ENCODE data around the gene IFNA6.

Gene IFNA6

DNA sequence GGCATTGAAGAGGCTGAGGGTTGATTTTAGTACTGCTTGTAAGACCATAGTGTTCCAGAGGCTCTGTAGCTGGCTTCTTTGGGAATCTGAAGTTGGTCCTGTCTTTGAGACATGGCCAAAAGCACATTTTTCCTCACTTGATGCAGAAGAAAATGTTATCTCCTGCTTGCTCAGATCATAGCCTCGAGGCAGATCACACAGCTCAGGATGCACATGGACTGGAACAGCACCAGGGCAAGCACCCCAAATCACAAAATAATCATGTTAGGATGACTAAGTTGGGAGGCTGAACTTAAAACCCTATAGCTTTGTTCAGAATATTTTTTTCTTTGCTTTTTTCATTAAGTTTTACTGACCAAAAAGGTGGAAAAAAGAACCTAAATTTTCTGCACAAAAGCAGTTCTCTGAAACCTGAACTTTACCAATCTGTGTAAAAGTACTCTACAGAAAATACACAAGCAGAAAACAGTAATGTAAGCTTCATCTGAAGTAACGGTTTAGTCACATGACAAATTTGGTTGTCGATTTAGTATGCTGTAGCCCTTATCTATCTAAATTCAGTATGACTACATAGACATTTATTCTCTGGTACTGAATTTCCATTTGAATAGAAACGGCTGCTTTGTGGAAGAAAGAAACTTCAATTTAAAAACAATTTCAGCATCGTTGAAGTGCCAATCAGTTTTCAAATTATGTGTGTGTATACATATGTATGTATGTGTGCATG is 18.8 kb downstream of the IFNA6 start:
- no peak for DNase-seq (ENCODE audit: low read depth)

DNA sequence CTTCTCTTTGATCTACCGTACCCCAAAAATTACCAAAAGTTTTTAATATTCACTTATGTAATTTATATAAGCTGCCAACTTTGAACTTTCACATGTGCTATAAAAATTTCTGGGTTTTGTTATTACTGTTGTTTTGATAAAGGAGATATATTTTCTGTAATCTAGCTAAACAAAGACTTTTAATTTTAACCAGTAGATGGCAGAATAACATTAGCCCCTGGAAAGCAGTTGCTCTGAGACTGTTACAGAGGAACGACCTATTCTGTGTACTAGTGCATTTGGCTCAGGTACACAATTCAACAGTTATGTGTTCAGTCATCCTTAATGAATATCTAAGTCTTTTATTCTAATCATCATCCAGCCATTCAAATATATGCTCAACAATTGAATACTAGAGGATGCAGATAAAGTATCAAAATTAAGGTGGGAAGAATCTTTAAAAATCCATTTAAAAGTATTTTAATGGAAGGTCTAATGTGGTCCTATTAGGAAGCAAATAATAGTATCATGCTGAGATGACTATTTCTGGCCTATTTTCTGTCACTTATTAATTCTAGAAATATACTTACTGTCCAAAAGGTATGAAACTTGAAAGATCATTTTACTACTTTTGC is 24.1 kb downstream of the IFNA6 start:
- DNase-seq (ENCODE audit: low read depth), result peak; percentile 17

DNA sequence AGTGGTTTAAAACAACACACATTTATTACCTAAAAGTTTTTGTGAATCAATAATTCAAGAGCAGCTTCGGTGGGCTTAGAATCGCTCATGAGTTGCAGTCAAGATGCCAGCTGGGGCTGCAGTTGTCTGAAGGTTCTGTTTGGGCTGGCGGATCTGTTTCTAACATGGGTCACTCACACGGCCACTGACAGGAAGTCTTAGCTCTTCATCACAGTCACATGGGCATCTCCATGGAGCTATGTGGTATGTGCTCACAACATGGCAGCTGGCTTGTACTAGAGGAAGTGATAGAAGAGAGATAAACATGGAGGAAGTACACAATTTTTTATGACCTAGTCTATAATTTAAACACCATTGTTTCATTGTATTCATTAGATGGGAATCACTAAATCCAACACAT is 26.6 kb downstream of the IFNA6 start:
- DNase-seq (ENCODE audit: low read depth), result no peak

DNA sequence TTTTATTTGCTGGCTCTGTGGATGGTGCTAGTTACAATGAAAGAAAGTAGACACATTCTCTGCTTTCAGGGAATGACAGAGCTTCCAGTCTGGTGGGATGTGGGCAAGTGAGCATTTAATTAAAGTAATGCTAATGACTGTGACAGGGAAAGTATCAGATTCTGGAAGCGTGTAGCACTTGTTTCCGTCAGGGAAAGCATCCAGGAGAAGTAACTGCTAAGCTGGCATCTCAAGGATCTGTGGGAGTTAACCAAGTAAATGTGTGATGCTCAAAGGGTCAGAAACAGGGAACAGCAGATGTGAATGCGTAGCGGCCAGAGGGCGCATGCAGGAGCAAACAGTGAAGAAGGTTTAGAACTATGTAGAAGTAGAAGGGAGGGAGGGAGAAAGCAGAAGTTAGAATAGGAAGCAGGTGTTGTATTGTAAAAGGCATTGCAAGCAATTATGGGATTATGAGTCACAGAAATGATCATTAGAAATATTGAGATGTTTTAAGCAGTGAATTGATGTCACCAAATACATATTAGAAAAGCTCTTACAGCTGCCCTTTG is 27.7 kb downstream of the IFNA6 start:
- no peak for DNase-seq (ENCODE audit: low read depth)

DNA sequence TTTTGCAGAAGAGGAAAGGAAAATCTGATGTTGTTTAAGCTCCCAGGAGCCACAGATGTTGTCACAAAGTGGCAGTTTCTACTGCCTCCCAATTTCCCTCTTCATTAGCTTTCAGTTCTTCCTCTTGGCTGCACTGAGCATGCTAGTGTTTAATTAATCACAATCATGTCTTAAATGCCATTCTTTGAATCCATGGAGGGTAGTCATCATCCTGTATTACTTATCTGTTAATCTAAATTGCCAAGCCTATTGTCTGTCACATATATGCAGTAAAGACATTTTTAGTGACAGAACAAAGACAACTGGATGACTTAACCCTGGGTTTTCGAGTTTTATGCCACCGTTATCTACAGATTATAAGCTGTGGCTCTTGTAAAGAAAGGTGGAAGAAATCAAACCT is 30.2 kb downstream of the IFNA6 start:
- DNase-seq (ENCODE audit: low read depth), result no peak

DNA sequence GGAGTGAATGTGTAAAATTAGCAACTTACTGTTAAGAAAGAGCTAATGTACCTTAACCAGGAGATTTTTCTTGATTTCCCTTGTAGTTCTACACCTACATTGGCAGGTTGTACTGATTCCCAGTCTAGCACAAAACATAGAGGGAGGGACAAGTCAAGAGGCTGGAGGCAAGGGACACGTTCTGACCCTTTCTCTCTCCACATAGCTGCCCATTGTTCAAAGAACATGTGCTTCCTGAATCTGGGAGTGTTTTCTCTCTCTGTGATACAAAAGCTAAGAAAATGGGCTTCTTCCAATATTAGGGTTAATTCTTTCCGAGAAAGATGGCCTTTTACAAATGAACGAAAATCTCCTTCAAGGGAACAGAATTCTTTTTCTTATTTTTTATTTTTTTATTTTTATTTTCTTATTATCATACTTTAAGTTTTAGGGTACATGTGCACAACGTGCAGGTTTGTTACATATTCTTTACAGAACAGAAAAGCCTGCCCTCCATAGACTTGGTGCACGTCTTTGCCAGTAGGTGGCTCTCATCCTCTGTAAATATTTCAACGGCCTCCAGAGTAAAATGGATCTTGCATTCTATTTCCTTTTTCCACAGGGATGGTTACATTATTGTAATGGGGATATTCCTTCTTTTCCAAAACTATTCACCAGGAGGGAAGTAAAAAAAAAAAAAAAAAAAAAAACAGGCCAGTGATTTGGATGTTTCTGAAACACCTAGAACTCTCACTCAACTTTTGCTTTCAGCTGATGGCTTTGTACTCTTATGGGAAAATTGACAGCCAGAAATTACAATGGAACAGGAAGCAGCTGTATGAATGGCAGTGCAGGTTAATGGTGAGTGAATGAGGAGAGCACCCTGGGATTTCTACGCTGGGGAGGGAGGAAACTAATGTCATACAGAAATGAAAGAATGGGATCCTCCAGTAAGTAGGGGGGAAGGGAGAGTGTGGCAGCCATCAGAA is 32.4 kb downstream of the IFNA6 start:
- peak; percentile 31 for DNase-seq (ENCODE audit: low read depth)

DNA sequence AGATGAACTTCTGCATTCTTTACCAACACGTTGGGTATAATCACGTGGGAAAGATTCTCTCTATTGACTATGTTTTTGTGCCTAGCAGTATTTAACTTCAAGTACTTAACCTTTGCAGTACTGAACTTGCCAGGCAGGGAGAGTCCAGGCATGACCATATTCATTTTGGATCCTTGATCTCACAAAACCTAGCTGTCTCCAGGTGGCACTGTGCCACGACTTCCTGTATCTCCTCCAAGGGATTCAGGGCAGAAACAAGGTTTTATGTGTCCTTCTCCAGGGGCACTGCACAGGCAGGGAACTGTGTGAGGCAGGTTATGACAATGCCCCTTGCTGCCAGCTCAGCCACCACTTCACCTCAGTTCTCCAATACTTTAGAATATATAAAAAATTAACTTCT is 33.8 kb downstream of the IFNA6 start:
- no peak for DNase-seq (ENCODE audit: low read depth)

DNA sequence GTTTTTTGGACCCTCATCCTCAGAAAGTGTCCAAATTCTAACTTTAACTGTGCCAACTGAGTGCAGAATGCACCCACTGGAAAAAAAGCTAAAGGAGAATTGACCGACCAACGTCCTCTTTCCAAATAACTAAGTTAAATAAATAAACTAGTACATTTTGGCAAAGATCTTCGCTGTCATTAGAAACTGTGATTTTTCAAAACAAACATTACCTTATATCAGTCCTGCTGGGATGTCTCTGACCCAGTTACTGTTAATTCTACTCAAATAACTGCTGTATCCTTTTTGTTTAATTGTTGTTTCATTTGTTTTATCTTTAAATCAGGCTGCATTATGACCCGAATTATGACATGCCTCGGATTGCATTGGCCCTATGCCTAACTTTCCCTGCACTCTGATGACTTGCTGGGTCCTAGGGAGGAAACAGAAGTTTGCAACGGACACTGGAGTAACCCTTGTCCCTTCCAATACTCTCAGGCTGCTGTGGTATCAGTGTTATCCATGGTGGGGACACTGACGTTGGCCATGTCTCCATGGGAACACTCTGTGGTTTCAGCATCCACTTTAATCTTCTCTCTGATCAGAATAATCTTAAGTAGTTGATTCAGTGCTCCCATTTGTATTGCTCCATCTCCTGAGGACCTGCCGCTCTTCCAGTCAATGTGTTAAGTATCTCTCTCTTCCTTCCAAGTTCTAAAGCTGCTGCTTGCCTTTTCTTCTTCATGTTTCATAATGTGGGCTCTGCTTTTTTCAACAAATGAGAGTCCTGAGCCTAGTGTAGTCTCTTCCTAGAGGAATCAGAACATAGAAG is 34.5 kb downstream of the IFNA6 start:
- DNase-seq (ENCODE audit: low read depth), result no peak

DNA sequence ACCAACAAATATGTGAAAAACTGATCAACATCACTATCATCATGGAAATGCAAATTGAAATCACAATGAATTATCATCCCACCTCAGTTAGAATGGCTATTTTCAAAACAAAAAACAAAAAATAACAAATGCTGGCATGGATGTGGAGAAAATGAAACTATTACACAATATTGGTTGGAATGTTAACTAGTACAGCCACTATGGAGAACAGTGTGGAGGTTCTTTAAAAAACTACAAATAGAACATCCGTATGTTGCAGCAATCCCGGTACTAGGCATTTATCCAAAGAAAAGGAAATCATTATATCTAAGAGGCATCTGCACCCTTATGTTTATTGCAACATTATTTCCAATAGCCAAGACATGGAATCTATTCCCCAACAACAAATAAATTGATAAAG is 36.5 kb downstream of the IFNA6 start:
- peak; percentile 27 for DNase-seq (ENCODE audit: low read depth)

DNA sequence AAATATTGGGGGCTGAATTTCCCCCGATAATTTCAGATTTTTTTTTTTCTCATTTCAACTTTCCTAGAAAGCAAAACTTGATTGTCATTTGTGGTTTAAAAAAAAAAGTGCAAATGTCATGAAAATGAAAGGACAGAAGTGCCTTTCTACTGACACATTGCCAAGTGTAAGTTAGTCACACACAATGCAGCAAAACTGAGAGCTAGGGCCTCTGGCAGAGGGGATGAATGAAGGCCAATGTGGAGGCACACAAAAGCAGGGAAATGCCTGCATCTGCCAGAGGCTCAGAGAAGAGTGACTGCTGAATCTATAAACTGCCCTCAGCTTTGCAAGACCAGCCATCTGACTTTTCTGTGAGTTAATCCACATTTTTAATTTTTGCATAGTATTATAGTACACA is 38.8 kb downstream of the IFNA6 start:
- no peak for DNase-seq (ENCODE audit: low read depth)

DNA sequence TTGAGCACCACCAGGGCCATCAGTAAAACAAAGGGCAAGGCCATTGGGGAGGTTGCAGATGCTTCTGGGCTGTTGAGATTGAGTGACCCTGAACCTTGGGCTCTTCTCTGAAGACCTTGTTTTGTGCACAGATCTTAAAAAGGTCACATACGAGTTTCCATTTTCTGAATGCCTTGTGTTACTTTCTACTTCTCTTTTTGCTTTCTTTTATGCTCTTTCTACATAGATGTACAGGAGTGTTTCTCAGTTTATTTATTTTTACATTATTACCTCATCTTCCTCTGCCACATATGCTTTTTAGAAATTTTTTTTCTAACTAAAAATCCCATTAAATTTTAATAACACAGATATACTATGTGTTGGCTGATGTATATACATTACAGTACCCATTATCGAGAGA is 45.5 kb downstream of the IFNA6 start, which contains the start of gene IFNA5:
Gene IFNA5 (minus strand): TSS at position 101 of the 400 bp plus-strand sequence. CDS start 57 bp downstream, at position 44.
- DNase-seq (ENCODE audit: low read depth), result no peak

All from fibroblast of gingiva (primary cell).